Right lobe of liver (tissue), 4 donors: ENCODE results near the gene C19orf38.

ENCODE experiments used
- CTCF ChIP-seq, 4 donors: fragments of 200-600 bp in 3 of 4; fragments of 450-650 bp in 1 of 4; IDR thresholded peaks; one replicate each; pipeline versions ENCODE4 v1.5.1 to v1.8.0; 2016 to 2022; ENCODE audit warnings: antibody characterized with exemption in 4 of 4, mild to moderate bottlenecking in 2 of 4
- POLR2A ChIP-seq: fragments of 450-650 bp; IDR thresholded peaks from one replicate; pipeline ENCODE4 v1.6.1; 2017; ENCODE audit warnings: antibody characterized with exemption, mild to moderate bottlenecking
- donor health status: DM: no; HTN: no; CAD: no.
- donor health status: DM: no; HTN: no; CAD: no.
- donor health status: DM: no; HTN: yes; CAD: no.

DNA sequence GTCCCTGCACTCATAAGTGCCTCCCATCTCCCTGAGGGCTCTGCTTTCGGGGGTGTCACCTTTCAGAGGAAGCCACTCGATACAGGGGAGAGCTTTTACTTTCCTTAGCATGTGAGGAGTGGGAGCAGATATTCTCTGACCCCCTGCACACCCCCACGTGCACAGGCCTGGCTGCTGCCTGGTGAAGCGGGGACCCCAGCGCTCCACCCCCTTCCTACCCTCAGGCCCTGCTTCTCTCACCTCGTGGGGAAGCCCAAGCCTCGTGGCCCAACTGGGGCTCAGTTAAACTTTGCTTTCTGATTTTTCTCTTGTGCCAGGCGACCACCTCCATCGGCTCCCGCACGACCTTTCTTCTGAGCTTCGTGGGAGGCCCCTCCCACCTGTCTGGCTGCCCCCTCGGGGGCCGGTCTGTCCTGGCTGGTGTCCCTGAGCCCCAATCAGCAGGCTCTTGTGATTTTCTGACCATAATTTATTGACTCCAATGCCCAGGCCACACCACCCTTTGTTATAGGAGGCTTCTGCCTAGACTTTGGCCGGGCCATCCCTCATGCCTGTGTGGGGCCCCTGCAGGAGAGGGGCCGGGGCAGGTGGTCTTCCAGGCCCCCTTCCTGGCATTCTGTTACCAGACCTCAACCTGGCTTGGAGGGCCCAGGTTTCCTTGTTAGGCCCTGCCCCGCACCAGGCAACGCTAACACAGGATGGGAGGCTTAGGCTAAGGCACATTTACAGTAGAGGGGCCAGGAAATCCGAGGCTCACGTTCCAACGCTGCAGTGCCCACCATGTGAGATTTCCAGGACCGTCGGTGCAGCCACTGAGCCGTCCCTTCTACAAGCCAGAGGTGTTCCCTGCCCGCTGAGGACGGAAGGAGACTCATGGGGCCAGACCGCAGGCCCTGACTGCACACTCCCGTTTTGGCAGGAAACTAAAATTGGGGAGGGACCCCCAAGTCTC is 16.0 kb upstream of the C19orf38 start:
- TF ChIP-seq CTCF (IDR thresholded peaks at IDR 0.05) (no peak), POLR2A (no peak)
